Tibial nerve (tissue), 4 donors: ENCODE results near the gene MCM6.

ENCODE experiments used
- CTCF ChIP-seq, 5 experiments: fragments of 200-600 bp in 3 of 5; fragments of 450-650 bp in 2 of 5; sonication (generic) in 3 of 5; IDR thresholded peaks; one replicate each; pipeline ENCODE4 v1.5.1; 2016 to 2019; ENCODE audit warnings: antibody characterized with exemption in 5 of 5, mild to moderate bottlenecking in 3 of 5, moderate library complexity in 2 of 5
- EP300 ChIP-seq, 2 donors: sonication (generic); formaldehyde crosslinking; IDR thresholded peaks; one replicate each; pipeline ENCODE4 v1.6.1; 2017; ENCODE audit warnings: antibody characterized with exemption in 2 of 2, mild to moderate bottlenecking in 1 of 2
- POLR2A ChIP-seq, 2 donors: fragments of 450-650 bp; IDR thresholded peaks; one replicate each; pipeline ENCODE4 v1.6.1; 2017; ENCODE audit warnings: antibody characterized with exemption in 2 of 2, mild to moderate bottlenecking in 2 of 2, moderate library complexity in 2 of 2

DNA sequence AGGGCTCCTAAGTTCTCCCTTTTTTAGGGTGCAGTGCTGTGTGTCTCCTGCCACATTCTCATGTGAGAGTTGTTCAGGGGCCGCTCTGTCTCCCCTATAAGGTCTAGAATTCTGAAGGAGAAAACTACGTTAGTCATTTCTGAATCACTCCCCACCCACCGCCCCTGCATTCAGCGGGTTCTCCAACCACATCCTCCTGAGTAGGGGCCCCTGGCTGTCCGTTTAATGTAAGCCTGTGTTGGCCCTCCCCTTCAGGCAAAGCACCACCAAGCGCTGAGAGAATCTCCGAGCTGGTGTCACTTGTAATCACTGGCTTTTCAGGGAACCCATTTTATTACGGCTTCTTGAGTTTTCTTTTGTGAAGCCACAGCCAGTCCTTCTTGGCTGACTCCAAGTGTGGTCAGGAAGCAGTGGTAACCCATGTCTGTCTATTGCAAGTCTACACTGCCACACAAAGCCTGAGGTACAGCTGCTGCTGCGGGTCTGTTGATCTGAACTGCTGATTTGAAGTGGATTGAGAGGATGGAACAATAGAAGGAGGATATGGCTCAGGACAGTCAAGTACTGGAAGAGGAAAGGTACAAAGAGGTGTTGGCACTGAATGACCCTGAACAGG lies 56.1 kb downstream of the MCM6 start:
- TF ChIP-seq POLR2A (IDR thresholded peaks at IDR 0.05) (no peak), CTCF (IDR thresholded peaks at IDR 0.05) (no peak), EP300 (IDR thresholded peaks at IDR 0.05) (no peak)
